ENCODE results near the gene RARG.

RARG gene
- total RNA-seq = 30.8 to 68.3 (median 49.0) reads per million in 4 experiments

GRCh38 chr12:53231921-53232645, at the start of gene RARG:
Gene RARG, minus strand, starts transcription at chr12:53232209. Its CDS starts 4,664 bp downstream, at chr12:53227545.
- DNase-seq = peak; percentile 51

DNA sequence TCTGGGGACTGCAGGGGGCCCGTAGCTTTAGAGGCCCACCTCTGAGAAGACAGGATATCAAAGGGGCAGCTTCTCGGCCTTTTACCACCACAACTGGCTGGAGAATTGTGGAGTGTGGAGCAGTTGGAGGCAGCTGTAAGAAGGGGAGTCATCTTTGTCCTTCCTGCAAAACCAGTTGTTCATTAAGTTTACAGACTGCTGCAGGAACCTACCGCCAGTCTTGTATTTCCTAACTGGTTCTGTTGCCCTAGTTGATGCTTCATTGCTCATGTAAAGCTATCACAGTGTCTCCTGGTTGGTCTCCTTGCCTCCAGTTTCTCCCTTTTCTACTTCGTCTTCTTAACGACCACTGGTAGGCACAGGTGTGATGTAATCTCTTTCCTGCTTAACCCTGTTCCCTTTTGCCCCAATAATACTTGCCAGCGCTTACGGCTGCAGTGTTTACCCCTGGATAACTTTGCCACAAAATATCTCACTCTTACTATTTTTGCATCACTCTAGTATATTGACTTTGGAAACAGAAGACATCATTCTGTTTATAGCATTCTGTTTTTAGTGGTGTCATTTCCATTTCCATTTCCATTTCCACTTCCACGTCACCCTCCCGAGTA, 48.0 kb upstream of the RARG start:
- no peak for DNase-seq

- DNase-seq = no peak
Measured at GRCh38 chr12:53279283-53279869, 47.4 kb upstream of the RARG start.

GRCh38 chr12:53277981-53278380, 46.0 kb upstream of the RARG start:
- DNase-seq = no peak

- DNase-seq = no peak
Measured at GRCh38 chr12:53276511-53276910, 44.5 kb upstream of the RARG start.

GRCh38 chr12:53274445-53274844, 42.4 kb upstream of the RARG start:
- DNase-seq = no peak

- no peak for DNase-seq
Measured at GRCh38 chr12:53268630-53269562, 36.9 kb upstream of the RARG start.

GRCh38 chr12:53267999-53268629, 36.1 kb upstream of the RARG start, which contains the start of gene ESPL1:
Gene ESPL1, plus strand, starts transcription at chr12:53268299. Its CDS starts 468 bp downstream, at chr12:53268767.
- peak; percentile 83 for DNase-seq

DNA sequence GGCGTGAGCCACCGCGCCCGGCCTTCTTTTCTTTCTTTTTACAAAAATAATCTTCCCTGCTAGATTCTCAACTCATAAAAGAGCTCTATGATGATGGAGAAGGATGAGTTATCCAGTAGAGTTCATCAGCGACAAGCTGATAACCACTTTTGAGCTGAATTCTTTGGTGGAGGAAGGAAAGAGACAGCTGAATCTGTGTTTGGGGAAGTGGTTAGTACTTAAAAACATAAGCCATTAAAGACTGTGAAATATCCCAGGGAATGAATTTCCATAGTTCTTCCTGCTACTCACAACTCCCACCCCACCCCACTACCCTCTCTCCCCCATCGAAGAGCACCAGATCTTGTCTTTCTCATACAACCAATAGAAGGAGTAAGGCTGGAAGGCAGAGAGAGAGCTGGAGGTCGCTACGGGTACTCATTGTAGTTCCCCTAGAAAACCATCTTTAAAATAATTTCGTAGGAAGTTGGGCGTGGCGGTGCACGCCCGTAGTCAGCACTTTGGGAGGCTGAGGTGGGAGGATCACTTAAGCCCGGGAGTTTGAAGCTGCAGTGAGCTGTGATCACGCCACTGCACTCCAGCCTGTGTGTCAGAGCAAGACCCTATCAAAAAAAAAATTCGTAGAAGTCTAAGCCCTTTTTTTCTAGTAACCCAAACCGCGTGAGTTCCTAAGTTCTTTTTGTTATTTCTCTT, 35.4 kb upstream of the RARG start:
- DNase-seq = no peak

- DNase-seq = no peak
Measured at GRCh38 chr12:53265783-53266182, 33.8 kb upstream of the RARG start.

DNA sequence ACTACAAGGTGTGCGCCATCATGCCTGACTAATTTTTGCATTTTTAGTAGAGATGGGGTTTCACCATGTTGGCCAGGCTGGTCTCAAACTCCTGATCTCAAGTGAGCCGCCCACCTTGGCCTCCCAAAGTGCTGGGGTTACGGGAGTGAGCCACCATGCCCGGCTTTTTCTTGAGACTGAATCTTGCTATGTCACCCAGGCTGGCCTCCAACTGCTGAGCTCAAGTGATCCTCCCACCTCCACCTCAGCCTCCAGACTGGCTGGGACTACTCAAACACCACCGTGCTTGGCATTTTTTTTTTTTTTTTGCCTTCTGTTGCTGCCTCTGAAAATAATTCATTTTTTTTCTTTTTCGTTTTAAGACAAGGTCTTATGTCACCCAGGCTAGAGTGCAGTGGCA, 27.9 kb upstream of the RARG start:
- no peak for DNase-seq

- no peak for DNase-seq
Measured at GRCh38 chr12:53258541-53259539, 26.8 kb upstream of the RARG start.

GRCh38 chr12:53255996-53256395, 24.0 kb upstream of the RARG start:
- DNase-seq = no peak

GRCh38 chr12:53254816-53255545, 23.0 kb upstream of the RARG start:
- DNase-seq = no peak

- DNase-seq = no peak
Measured at GRCh38 chr12:53253298-53253697, 21.3 kb upstream of the RARG start.

DNA sequence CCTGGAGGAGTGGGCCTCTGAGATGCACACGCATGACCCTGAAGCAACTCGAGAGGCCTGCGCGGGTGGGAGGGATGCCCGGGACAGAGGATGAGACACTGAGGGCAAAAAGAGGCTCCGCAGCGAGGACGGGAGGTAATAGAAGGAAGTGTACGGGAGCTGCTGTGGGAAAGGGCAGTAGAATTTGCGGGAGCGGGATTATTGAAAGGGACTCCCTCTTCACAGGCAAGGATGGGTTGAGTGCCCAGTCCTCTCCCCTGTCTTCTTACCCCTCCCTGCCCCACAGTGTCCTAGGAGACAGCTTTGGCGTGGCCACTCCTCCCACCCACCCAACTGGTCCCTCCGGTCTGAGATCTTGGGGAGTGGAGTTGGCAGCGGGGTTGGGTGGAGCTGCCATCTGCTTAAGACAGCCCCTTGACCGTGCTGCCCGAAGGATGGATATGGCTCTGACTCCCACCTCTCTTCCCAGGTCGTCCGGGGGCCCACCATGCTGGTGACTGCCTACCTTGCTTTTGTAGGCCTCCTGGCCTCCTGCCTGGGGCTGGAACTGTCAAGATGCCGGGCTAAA, 20.4 kb upstream of the RARG start:
- no peak for DNase-seq

DNA sequence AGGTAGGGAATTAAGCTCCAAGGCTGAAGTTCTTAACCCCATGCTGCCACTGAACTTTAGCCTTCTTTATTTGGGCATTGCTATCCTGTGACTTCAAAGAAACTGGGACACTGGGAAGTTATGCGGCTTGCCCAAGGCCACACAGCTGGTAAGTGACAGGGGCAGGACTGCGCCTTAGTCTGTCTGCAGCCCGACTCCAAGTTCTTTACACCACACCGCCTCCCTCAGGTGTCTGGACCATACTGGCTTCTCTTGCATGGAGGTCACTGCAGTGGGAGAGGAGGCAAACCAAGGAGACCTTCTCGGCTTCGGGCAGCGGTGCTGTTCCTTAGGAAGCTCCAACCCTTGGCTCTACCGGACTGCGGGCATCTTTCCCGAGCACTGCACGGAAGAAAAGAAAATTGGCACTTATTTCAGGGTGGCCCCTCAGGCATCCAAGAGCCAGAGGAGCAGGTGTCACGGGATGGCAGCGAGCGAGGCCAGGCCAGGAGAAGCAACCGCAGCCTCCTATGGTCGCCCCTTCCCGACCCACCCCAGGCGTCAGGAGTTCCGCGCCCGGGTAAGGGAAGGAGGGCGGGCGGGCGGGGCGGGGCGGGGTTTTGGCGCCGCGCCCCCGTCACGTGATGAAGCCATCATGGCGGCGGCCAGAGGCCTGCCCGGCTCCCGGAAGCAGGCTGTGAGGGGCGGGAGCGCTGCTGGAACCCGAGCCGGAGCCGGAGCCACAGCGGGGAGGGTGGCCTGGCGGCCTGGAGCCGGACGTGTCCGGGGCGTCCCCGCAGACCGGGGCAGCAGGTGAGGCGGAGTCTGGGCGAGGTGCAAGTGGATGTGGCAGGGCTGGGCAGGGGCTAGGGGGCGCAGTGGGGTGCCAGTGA, 19.7 kb upstream of the RARG start:
- peak; percentile 66 for DNase-seq

GRCh38 chr12:53245286-53245685, 13.3 kb upstream of the RARG start:
- DNase-seq = no peak
